Neural progenitor cell (in vitro differentiated cells): Measurements from ENCODE around the gene MED13L. TPM values are rescaled to one million over a fixed set of nuclear protein-coding genes. Genes with fewer than 3 reads are reported as not detected.

Source experiments
- DNase-seq: peaks from one replicate; pipeline ENCODE4 v3.0.0-alpha.2; 2016; ENCODE audit warnings: low spot score
- H2AFZ ChIP-seq: fragments of 200-600 bp; sonication (generic); replicated peaks from 2 replicates; pipeline ENCODE4 v1.6.1; 2016; ENCODE audit warnings: antibody characterized with exemption
- H3F3A ChIP-seq: fragments of 200-600 bp; sonication (generic); 2 replicates; pipeline ENCODE4 v1.6.1; 2016; ENCODE audit warnings: antibody characterized with exemption, low read depth
- H3K27ac ChIP-seq: fragments of 200-600 bp; sonication (generic); 2 replicates; pipeline ENCODE4 v1.5.1; 2016; ENCODE audit warnings: mild to moderate bottlenecking
- H3K27me3 ChIP-seq: fragments of 200-600 bp; sonication (generic); 2 replicates; pipeline ENCODE4 v1.6.1; 2016; ENCODE audit warnings: mild to moderate bottlenecking, moderate library complexity
- H3K36me3 ChIP-seq: fragments of 200-600 bp; sonication (generic); 2 replicates; pipeline ENCODE4 v1.5.1; 2016
- H3K4me1 ChIP-seq: fragments of 200-600 bp; sonication (generic); 2 replicates; pipeline ENCODE4 v1.6.1; 2016; ENCODE audit warnings: mixed run types
- H3K4me2 ChIP-seq: fragments of 200-600 bp; sonication (generic); 2 replicates; pipeline ENCODE4 v1.6.1; 2016
- H3K4me3 ChIP-seq: fragments of 200-600 bp; sonication (generic); 2 replicates; pipeline ENCODE4 v1.5.1; 2016
- H3K79me2 ChIP-seq: fragments of 200-600 bp; sonication (generic); 2 replicates; pipeline ENCODE4 v1.6.1; 2016; ENCODE audit warnings: low read depth
- H3K9ac ChIP-seq: fragments of 200-600 bp; sonication (generic); 2 replicates; pipeline ENCODE4 v1.6.1; 2016
- H3K9me3 ChIP-seq: fragments of 200-600 bp; sonication (generic); 2 replicates; pipeline ENCODE4 v1.5.1; 2016; ENCODE audit warnings: low read depth
- H4K20me1 ChIP-seq: fragments of 200-600 bp; sonication (generic); 2 replicates; pipeline ENCODE4 v1.6.1; 2016; ENCODE audit warnings: low read depth
- H3K27ac Mint-ChIP-seq: 3 replicates; pipeline ENCODE4 v1.8.0; 2021; ENCODE audit warnings: mixed read lengths
- H3K27me3 Mint-ChIP-seq: 2 replicates; pipeline ENCODE4 v1.8.0; 2022; ENCODE audit warnings: low read depth, mild to moderate bottlenecking, inconsistent platforms, moderate library complexity, mixed read lengths; ENCODE audit not compliant: insufficient read depth
- H3K36me3 Mint-ChIP-seq: 3 replicates; pipeline ENCODE4 v1.8.0; 2021; ENCODE audit warnings: mixed read lengths
- H3K4me1 Mint-ChIP-seq: 3 replicates; pipeline ENCODE4 v1.8.0; 2021; ENCODE audit warnings: mixed read lengths
- H3K4me3 Mint-ChIP-seq: 3 replicates; pipeline ENCODE4 v1.8.0; 2021; ENCODE audit warnings: mild to moderate bottlenecking, moderate library complexity, mixed read lengths
- H3K9me3 Mint-ChIP-seq: 3 replicates; pipeline ENCODE4 v1.8.0; 2020; ENCODE audit warnings: mixed read lengths
- EZH2 ChIP-seq: fragments of 200-600 bp; sonication (generic); IDR thresholded peaks from 2 replicates; pipeline ENCODE4 v1.6.1; 2017; ENCODE audit warnings: antibody characterized with exemption, mild to moderate bottlenecking, moderate library complexity
- EZH2phosphoT487 ChIP-seq: fragments of 200-600 bp; sonication (generic); IDR thresholded peaks from 2 replicates; pipeline ENCODE4 v1.6.1; 2017; ENCODE audit warnings: antibody characterized with exemption
- total RNA-seq: library from RNA; depleted of rRNA; stranded (reverse); fragments of >200 nt; gene quantifications from 2 replicates; pipeline ENCODE4 v1.2.3, GENCODE V29; 2015; ENCODE audit warnings: low replicate concordance
- TF ChIP-seq, protein P1 (sequence below): fragments of 200-600 bp; sonication (generic); IDR thresholded peaks from 2 replicates; pipeline ENCODE4 v1.5.1; 2017; ENCODE audit warnings: antibody characterized with exemption, mild to moderate bottlenecking

The MED13L gene
- total RNA-seq, 1 donor from 2014 or later = 149 TPM

DNA sequence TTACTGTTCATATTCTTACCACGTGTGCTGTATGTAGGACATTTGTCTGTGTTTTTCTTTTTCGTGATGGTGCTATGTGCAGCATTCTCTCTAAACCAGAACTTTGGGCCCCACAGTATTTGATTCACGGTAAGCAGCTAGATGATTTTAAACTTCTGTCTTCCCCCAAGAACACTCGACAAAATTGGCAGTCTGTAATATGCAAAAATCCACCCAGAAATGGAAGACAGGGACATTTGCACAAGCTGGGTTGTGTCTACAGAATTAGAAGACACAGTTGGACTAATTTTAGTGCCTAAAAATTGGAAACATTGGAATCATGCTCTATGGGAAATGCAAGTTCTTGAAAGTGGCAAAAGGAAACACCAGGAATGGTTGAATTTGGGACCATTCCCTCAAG is 24.1 kb upstream of the MED13L start:
- H3K27ac Mint-ChIP-seq = no peak overlapping the region
- Histone ChIP-seq H4K20me1 (no peaks in the 10 kb centered on the region), H3K36me3 (no peaks in the 10 kb centered on the region), H3K9me3 (no peaks in the 10 kb centered on the region), H2AFZ (peak overlapping the region; percentile 55), H3K4me2 (peak overlapping the region; percentile 14), H3F3A (peaks cover 14% of the 10 kb centered on the region), H3K9ac (no peak overlapping the region), H3K27ac (no peak overlapping the region), H3K4me3 (no peak overlapping the region), H3K27me3 (no peaks in the 10 kb centered on the region), H3K79me2 (no peaks in the 10 kb centered on the region), H3K4me1 (peaks cover 24% of the 10 kb centered on the region)
- TF ChIP-seq EZH2phosphoT487 (no peak), EZH2 (no peak)
- TF ChIP-seq, protein P1, sequence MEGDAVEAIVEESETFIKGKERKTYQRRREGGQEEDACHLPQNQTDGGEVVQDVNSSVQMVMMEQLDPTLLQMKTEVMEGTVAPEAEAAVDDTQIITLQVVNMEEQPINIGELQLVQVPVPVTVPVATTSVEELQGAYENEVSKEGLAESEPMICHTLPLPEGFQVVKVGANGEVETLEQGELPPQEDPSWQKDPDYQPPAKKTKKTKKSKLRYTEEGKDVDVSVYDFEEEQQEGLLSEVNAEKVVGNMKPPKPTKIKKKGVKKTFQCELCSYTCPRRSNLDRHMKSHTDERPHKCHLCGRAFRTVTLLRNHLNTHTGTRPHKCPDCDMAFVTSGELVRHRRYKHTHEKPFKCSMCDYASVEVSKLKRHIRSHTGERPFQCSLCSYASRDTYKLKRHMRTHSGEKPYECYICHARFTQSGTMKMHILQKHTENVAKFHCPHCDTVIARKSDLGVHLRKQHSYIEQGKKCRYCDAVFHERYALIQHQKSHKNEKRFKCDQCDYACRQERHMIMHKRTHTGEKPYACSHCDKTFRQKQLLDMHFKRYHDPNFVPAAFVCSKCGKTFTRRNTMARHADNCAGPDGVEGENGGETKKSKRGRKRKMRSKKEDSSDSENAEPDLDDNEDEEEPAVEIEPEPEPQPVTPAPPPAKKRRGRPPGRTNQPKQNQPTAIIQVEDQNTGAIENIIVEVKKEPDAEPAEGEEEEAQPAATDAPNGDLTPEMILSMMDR = no peak
- no peaks in the 10 kb centered on the region for H3K27me3 Mint-ChIP-seq
- no peaks in the 10 kb centered on the region for H3K9me3 Mint-ChIP-seq
- H3K4me1 Mint-ChIP-seq = peaks cover 23% of the 10 kb centered on the region
- no peak for DNase-seq
- no peak overlapping the region for H3K4me3 Mint-ChIP-seq
- no peaks in the 10 kb centered on the region for H3K36me3 Mint-ChIP-seq

DNA sequence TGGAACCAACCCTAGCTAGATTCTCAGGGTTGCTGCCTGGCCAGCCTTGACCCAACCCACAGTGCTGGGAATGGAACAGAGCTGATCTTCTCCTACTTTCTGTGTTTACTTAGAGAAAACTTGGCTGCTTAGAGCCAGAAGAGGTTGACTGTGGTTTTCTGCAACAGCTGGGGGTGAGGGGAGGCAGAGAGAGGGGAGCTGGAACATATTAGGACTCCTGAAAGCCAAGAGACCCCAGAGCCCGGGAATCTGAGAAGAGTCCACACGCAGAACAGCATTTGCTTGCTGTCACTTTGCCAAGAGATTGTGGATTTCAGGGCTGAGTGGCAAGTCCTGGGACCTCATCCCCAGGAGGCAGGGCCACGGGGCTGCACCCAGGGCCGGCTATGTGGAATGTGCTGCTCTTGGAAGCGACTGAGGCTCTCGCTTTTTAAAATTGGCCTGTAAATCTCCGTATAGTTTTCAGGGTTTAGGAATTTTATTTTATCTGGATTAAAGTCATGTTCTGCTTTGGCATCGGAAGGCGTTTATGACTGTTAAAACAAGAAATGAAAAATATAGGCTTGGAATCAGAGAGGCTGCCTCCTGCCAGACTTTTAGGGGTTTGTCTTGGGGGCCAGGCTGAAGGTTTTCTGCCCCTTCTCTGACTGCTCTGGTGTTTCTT is 22.3 kb upstream of the MED13L start:
- peaks cover 30% of the 10 kb centered on the region for H3K4me1 ChIP-seq
- Mint-ChIP-seq H3K36me3 (no peaks in the 10 kb centered on the region), H3K27me3 (no peaks in the 10 kb centered on the region), H3K9me3 (no peaks in the 10 kb centered on the region), H3K4me1 (peaks cover 27% of the 10 kb centered on the region), H3K4me3 (no peak overlapping the region), H3K27ac (peak overlapping the region; percentile 69)
- no peaks in the 10 kb centered on the region for H3K36me3 ChIP-seq
- peaks cover 29% of the 10 kb centered on the region for H3F3A ChIP-seq
- no peaks in the 10 kb centered on the region for H3K27me3 ChIP-seq
- H3K27ac ChIP-seq = no peak overlapping the region
- no peak overlapping the region for H3K4me3 ChIP-seq
- peak overlapping the region; percentile 7 for H2AFZ ChIP-seq
- TF ChIP-seq EZH2phosphoT487 = no peak
- TF ChIP-seq, protein P1 = no peak
- no peak for TF ChIP-seq EZH2
- no peaks in the 10 kb centered on the region for H3K9me3 ChIP-seq
- H3K79me2 ChIP-seq = no peaks in the 10 kb centered on the region
- H3K4me2 ChIP-seq = no peak overlapping the region
- no peak for DNase-seq
- no peak overlapping the region for H3K9ac ChIP-seq
- H4K20me1 ChIP-seq = no peaks in the 10 kb centered on the region

DNA sequence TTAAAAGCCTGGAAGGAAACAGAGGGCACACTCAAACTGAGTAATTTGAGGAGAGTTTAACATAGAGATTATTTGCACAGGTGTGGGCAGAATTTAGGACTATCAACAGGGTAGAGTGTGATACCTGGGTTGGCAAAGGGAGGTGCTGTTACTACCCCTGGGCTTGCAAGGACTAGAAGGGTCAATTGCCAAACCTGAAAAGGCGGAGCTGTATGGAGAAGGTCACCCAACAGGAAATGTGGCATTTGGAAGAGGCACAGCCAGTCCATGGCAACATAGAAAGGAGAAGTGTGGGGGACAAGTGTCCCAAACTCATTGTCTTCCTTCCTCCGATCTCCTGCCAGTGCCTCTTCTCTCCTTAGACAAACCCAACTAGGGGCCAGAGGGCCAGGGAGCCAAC is 21.6 kb upstream of the MED13L start:
- Mint-ChIP-seq H3K27ac (peak overlapping the region; percentile 89), H3K4me1 (peaks cover 34% of the 10 kb centered on the region), H3K9me3 (no peaks in the 10 kb centered on the region), H3K36me3 (no peaks in the 10 kb centered on the region), H3K4me3 (no peak overlapping the region), H3K27me3 (no peaks in the 10 kb centered on the region)
- H2AFZ ChIP-seq = no peak overlapping the region
- DNase-seq = no peak
- H3K79me2 ChIP-seq = no peaks in the 10 kb centered on the region
- H3K27ac ChIP-seq = no peak overlapping the region
- TF ChIP-seq EZH2phosphoT487 = no peak
- TF ChIP-seq, protein P1 = no peak
- no peak for TF ChIP-seq EZH2
- H3K36me3 ChIP-seq = no peaks in the 10 kb centered on the region
- no peaks in the 10 kb centered on the region for H4K20me1 ChIP-seq
- H3K27me3 ChIP-seq = no peaks in the 10 kb centered on the region
- peaks cover 36% of the 10 kb centered on the region for H3F3A ChIP-seq
- no peak overlapping the region for H3K9ac ChIP-seq
- H3K4me3 ChIP-seq = no peak overlapping the region
- H3K9me3 ChIP-seq = no peaks in the 10 kb centered on the region
- peaks cover 37% of the 10 kb centered on the region for H3K4me1 ChIP-seq
- no peak overlapping the region for H3K4me2 ChIP-seq
